ENCODE data around the gene SERPINB6.
"Not testable (repeated sequence)": the region's sequence is repeated elsewhere in the genome, so short reads cannot be mapped to it uniquely, and the experiment has no call there.

Gene SERPINB6

DNA sequence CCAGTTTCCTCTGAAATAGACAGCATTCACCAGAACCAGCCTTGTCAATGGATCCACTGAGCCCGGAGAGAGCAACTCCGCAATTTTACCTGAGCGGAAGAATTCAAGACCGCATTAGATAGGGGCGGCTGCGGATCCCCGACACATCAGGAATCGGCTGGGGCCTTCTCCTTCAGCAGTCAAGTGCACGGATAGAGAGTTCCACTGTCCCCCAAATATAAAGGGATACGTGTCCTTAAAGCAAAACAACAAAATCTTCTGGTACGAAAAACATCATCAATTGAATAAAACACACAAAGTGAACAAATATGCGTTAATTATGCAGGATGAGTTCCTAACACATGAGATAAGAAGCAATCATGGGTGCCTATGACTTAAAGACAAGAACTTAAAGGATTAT is 18.3 kb downstream of the SERPINB6 start:
- no peak for DNase-seq

GRCh38 chr6:2952557-2953095 is 18.7 kb downstream of the SERPINB6 start:
- DNase-seq, result no peak

GRCh38 chr6:2951728-2952127 is 19.6 kb downstream of the SERPINB6 start:
- DNase-seq, result no peak

DNA sequence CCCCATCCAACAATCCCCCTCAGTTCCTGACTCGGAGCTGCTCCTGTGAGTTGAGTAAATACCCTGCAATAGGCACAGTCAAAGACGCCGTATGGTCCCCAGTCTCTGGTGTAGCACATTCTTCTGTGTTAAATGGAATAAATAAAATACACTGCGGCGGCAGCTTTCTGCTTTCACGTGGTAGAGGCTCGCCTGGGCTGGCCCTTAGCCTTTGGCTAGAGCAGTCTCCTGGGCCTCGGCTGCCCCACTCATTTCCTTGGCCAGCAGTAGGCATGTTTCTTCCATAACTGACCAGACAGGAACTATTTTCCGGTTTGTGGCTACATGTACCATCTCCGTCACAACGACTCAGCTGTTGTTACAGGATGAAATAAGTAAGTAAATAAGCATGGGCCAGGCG is 20.7 kb downstream of the SERPINB6 start:
- no peak for DNase-seq

DNA sequence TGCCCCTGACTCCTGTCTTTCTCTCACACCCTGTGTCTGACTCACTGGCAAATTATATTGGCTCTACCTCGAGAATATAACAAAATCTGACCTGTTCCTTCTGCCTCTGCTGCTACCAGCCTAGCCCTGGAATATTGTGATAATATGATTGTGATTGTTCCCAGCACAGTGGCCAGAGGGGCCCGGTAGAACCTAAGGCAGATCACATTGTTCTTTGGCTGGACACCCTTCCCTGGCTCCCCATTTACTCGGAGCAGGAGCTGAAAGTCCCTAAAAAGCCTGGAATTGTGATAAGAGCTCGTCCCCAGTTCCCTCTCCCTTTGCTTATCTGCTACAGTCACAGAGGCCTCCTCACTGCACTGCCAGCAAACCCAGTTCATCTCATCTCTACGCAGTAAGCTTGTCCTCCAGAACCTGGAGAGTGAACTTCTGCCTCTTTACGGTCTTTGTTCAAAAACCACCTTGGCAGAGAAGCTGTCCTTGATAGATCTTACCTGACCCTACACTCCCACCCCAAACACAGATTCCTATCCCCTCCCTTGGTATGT is 21.8 kb downstream of the SERPINB6 start:
- no peak for DNase-seq

- DNase-seq, result no peak
Measured at GRCh38 chr6:2949121-2949520, 22.2 kb downstream of the SERPINB6 start.

GRCh38 chr6:2948228-2949025 is 22.9 kb downstream of the SERPINB6 start:
- no peak for DNase-seq

- no peak for DNase-seq
Measured at GRCh38 chr6:2947445-2947844, 23.9 kb downstream of the SERPINB6 start.

GRCh38 chr6:2945153-2945452 is 26.3 kb downstream of the SERPINB6 start:
- no peak for DNase-seq

GRCh38 chr6:2944405-2945152 is 26.8 kb downstream of the SERPINB6 start:
- DNase-seq, result no peak

DNA sequence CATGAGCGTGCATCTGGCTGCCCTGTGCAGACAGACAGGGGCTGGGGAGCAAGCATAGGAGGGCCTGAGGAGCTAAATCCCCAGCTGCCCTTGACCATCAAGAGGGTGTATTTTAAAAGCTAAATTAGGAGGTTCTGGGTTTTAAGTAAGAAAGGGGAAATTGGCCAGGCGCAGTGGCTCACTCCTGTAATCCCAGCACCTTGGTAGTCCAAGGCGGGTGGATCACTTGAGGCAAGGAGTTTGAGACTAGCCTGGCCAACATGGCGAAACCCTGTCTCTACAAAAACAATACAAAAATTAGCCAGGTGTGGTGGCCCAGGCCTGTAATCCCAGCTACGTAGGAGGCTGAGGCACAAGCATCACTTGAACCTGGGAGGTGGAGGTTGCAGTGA is 27.8 kb downstream of the SERPINB6 start:
- no peak for DNase-seq

- DNase-seq, result no peak
Measured at GRCh38 chr6:2942914-2943563, 28.3 kb downstream of the SERPINB6 start.

GRCh38 chr6:2942116-2942515 is 29.3 kb downstream of the SERPINB6 start:
- not testable (repeated sequence) for DNase-seq

- no peak for DNase-seq
Measured at GRCh38 chr6:2940851-2941250, 30.5 kb downstream of the SERPINB6 start.

- no peak for DNase-seq
Measured at GRCh38 chr6:2940010-2940850, 31.1 kb downstream of the SERPINB6 start.

DNA sequence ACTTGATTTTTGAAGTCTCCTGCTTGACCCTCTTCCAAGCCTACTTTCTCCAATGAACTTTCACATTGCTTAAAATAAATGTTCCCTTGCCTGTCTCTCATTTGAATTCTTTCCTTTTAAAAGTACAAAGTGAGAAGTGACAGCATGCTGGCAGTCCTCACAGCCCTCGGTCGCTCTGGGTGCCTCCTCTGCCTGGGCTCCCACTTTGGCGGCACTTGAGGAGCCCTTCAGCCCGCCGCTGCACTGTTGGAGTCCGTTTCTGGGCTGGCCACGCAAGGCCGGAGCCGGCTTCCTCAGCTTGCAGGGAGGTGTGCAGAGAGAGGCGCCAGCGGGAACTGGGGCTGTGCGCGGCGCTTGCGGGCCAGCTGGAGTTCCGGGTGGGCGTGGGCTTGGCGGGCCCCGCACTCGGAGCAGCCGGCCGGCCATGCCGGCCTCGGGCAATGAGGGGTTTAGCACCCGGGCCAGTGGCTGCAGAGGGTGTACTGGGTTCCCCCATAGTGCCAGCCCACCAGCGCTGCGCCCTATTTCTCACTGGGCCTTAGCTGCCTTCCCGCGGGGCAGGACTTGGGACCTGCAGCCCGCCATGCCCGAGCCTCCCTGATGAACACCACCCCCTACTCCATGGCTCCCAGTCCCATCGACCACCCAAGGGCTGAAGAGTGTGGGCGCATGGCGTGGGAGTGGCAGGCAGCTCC is 31.9 kb downstream of the SERPINB6 start:
- DNase-seq, result no peak

DNA sequence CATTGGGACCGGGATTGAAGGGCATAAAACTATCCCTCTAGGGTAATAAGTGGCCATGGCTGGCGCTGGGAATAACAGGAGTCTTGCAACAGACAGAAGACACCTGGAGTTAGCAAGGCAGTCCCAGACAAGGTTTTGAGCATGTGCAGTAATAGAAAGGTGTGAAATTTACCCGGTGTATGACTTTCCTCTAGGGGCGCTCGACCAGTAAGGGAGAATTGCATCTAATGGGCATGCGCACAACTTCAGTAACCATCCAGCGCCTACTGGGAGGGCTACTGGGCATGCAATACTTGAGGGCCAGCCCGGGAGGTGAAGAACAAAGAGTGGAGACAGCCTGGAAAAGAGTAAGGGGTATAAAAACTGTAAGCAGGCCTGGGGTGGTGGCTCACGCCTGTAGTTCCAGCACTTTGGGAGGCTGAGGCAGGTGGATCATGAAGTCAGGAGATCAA is 32.7 kb downstream of the SERPINB6 start:
- DNase-seq, result no peak

- no peak for DNase-seq
Measured at GRCh38 chr6:2938004-2938631, 33.2 kb downstream of the SERPINB6 start.

GRCh38 chr6:2937627-2938003 is 33.8 kb downstream of the SERPINB6 start:
- DNase-seq, result no peak

GRCh38 chr6:2935566-2936291 is 35.6 kb downstream of the SERPINB6 start:
- no peak for DNase-seq

- no peak for DNase-seq
Measured at GRCh38 chr6:2934057-2934456, 37.3 kb downstream of the SERPINB6 start.

Measured in NCI-H2081 (cell line).